Gastrocnemius medialis (tissue), 4 donors: ENCODE data around the gene RYR1.

Experiments used
- POLR2A ChIP-seq, 2 donors: fragments of 450-650 bp; IDR thresholded peaks; one replicate each; pipeline ENCODE4 v1.6.1; 2017; ENCODE audit warnings: antibody characterized with exemption in 2 of 2, mild to moderate bottlenecking in 2 of 2, moderate library complexity in 2 of 2
- TF ChIP-seq, protein P1 (sequence below), 5 experiments: fragments of 450-650 bp in 3 of 5; fragments of 200-600 bp in 2 of 5; sonication (generic) in 2 of 5; IDR thresholded peaks in 4 of 5; conservative IDR thresholded peaks in 1 of 5; 1 replicate in 4 of 5; 2 replicates in 1 of 5; pipeline ENCODE4 v1.5.1; 2016 to 2019; ENCODE audit warnings: antibody characterized with exemption in 5 of 5, mild to moderate bottlenecking in 3 of 5, moderate library complexity in 3 of 5

DNA sequence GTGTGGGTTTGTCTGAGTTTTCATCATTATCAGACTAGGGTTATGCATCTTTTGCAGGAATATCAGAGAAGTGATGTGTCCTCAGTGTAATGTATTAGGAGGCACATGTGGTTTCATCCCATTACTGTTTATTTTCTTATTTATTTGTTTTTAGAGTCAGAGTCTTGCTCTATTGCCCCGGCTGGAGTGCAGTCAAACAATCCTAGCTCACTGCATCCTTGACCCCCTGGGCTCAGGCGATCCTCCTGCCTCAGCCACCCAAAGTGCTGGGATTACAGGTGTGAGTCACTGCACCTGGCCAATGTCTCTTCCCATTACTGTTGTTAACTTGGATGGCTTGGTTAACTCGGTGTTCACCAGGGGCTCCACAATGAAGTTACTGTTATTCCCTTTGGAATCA lies 116.9 kb downstream of the RYR1 start:
- TF ChIP-seq, protein P1, sequence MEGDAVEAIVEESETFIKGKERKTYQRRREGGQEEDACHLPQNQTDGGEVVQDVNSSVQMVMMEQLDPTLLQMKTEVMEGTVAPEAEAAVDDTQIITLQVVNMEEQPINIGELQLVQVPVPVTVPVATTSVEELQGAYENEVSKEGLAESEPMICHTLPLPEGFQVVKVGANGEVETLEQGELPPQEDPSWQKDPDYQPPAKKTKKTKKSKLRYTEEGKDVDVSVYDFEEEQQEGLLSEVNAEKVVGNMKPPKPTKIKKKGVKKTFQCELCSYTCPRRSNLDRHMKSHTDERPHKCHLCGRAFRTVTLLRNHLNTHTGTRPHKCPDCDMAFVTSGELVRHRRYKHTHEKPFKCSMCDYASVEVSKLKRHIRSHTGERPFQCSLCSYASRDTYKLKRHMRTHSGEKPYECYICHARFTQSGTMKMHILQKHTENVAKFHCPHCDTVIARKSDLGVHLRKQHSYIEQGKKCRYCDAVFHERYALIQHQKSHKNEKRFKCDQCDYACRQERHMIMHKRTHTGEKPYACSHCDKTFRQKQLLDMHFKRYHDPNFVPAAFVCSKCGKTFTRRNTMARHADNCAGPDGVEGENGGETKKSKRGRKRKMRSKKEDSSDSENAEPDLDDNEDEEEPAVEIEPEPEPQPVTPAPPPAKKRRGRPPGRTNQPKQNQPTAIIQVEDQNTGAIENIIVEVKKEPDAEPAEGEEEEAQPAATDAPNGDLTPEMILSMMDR (IDR thresholded peaks at IDR 0.05 in 4 of 5, conservative IDR thresholded peaks at IDR 0.05 in 1 of 5) = no peak
- TF ChIP-seq POLR2A (IDR thresholded peaks at IDR 0.05) = no peak
